Measurements from ENCODE around the gene ACTL10.

DNA sequence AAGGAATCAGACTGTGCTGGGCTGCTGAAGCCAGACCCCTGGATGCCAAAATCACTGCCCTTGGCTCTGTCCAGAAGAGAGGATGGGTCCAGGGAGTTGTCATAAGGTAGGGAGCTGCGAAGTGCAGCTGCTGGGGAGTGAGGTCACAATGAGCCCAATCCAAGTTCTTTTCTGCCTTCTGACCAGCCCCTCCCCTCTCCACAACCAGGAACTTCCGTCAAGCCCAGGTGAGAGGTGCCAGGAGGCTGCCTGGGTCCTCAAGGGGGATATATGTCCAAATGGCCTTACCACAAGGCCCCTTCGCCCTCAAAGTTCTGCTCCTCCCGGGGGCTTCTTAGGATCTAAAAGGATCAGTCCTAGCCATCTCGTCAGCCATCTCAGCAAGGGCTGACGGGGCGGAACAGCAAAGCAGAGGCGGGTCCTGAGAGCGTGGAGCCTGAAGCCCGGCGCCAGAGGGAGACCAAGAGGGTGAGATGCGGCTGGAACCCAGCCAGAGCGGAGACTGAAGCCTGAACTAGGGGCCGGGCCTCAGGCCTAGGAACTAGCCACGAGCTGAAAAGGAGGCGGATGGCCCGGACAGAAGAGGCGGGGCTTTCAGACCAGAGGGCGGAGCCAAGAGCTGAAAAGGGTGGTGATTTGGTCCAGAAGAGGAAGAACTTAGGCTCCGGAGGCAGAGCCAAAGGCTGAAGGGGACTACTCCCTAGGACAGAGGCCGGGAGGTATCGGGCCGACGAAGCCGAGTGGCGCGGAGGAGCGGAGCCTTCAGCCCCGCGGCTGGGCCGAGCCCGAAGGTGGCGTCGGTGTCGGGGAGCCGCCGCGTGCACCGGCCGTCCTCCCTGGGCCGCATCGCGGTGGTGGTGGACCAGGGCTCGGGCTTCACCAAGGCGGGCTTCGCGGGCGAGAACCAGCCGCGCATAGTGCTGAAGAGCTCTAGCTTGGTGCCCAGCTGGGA lies at the start of gene ACTL10:
- TF ChIP-seq POLR2AphosphoS5 (IDR thresholded peaks at IDR 0.05; ENCODE audit: low read depth, low read length), result no peak
- no peak for TF ChIP-seq SIN3A (IDR thresholded peaks at IDR 0.05; ENCODE audit: borderline replicate concordance, insufficient read depth, low read length)
